ENCODE data around the gene IGLON5. TPM values are rescaled to one million over a fixed set of nuclear protein-coding genes. Genes with fewer than 3 reads are reported as not detected.
A peak's percentile ranks its signal among the peaks of the same experiment; 100 is the strongest.

Gene IGLON5
- total RNA-seq (2014; rRNA removed; shearing (Covaris generic)): 18.2 and 24.5 TPM in 2 replicates

GRCh38 chr19:51311351-51312257 is at the start of gene IGLON5:
Gene IGLON5 (plus strand): TSS chr19:51311644. CDS start chr19:51311848, 204 bp downstream.
- Histone ChIP-seq H3K4me3 (ENCODE audit: insufficient read depth, low read depth, low read length) (peak within 1 kb of the TSS; percentile 60), H3K36me3 (replicated peaks; ENCODE audit: control insufficient read depth, insufficient read depth, low read length) (0 out of 2 replicates have a peak, but pooled peaks cover 1% of the 10 kb centered on the region), H3K27me3 (ENCODE audit: control insufficient read depth, insufficient read depth, low read length) (no peaks in the 10 kb centered on the region; the same call in 1 of the 2 replicates)
- peak; percentile 99 for DNase-seq

- Histone ChIP-seq H3K27me3 (ENCODE audit: control insufficient read depth, insufficient read depth, low read length) (peaks cover 3% of the 10 kb centered on the region; the same call in 1 of the 2 replicates), H3K36me3 (replicated peaks; ENCODE audit: control insufficient read depth, insufficient read depth, low read length) (no peaks in the 10 kb centered on the region), H3K4me3 (ENCODE audit: insufficient read depth, low read depth, low read length) (no peak overlapping the region)
- no peak for DNase-seq
Observed at GRCh38 chr19:51263808-51264207, 47.6 kb upstream of the IGLON5 start.

- H3K4me3 ChIP-seq (ENCODE audit: insufficient read depth, low read depth, low read length): no peak overlapping the region
- peak; percentile 62 for DNase-seq
Observed at GRCh38 chr19:51271067-51271466, 40.4 kb upstream of the IGLON5 start.

GRCh38 chr19:51272183-51272810 is 39.1 kb upstream of the IGLON5 start:
- H3K27me3 ChIP-seq (ENCODE audit: control insufficient read depth, insufficient read depth, low read length): no peaks in the 10 kb centered on the region
- no peak overlapping the region for H3K4me3 ChIP-seq (ENCODE audit: insufficient read depth, low read depth, low read length)
- no peaks in the 10 kb centered on the region for H3K36me3 ChIP-seq (replicated peaks; ENCODE audit: control insufficient read depth, insufficient read depth, low read length)
- DNase-seq: peak; percentile 44

More at GRCh38 chr19:51271067-51271466, 40.4 kb upstream of the IGLON5 start:
- Histone ChIP-seq H3K36me3 (replicated peaks; ENCODE audit: control insufficient read depth, insufficient read depth, low read length) (no peaks in the 10 kb centered on the region), H3K27me3 (ENCODE audit: control insufficient read depth, insufficient read depth, low read length) (no peaks in the 10 kb centered on the region)

GRCh38 chr19:51274049-51274770 is 37.2 kb upstream of the IGLON5 start:
- DNase-seq: no peak

GRCh38 chr19:51277112-51277511 is 34.3 kb upstream of the IGLON5 start:
- Histone ChIP-seq H3K4me3 (ENCODE audit: insufficient read depth, low read depth, low read length) (no peak overlapping the region), H3K27me3 (ENCODE audit: control insufficient read depth, insufficient read depth, low read length) (no peaks in the 10 kb centered on the region), H3K36me3 (replicated peaks; ENCODE audit: control insufficient read depth, insufficient read depth, low read length) (no peaks in the 10 kb centered on the region)
- DNase-seq: no peak

More at GRCh38 chr19:51274049-51274770, 37.2 kb upstream of the IGLON5 start:
- Histone ChIP-seq H3K4me3 (ENCODE audit: insufficient read depth, low read depth, low read length) (no peak overlapping the region), H3K27me3 (ENCODE audit: control insufficient read depth, insufficient read depth, low read length) (no peaks in the 10 kb centered on the region), H3K36me3 (replicated peaks; ENCODE audit: control insufficient read depth, insufficient read depth, low read length) (no peaks in the 10 kb centered on the region)

- Histone ChIP-seq H3K36me3 (replicated peaks; ENCODE audit: control insufficient read depth, insufficient read depth, low read length) (no peaks in the 10 kb centered on the region), H3K4me3 (ENCODE audit: insufficient read depth, low read depth, low read length) (no peak overlapping the region), H3K27me3 (ENCODE audit: control insufficient read depth, insufficient read depth, low read length) (no peaks in the 10 kb centered on the region)
- DNase-seq: no peak
Observed at GRCh38 chr19:51282335-51282734, 29.1 kb upstream of the IGLON5 start.

GRCh38 chr19:51285682-51286081 is 25.8 kb upstream of the IGLON5 start:
- Histone ChIP-seq H3K4me3 (ENCODE audit: insufficient read depth, low read depth, low read length) (no peak overlapping the region), H3K27me3 (ENCODE audit: control insufficient read depth, insufficient read depth, low read length) (no peaks in the 10 kb centered on the region), H3K36me3 (replicated peaks; ENCODE audit: control insufficient read depth, insufficient read depth, low read length) (no peaks in the 10 kb centered on the region)
- no peak for DNase-seq

- no peak for DNase-seq
- H3K36me3 ChIP-seq (replicated peaks; ENCODE audit: control insufficient read depth, insufficient read depth, low read length): no peaks in the 10 kb centered on the region
- H3K4me3 ChIP-seq (ENCODE audit: insufficient read depth, low read depth, low read length): no peak overlapping the region
- H3K27me3 ChIP-seq (ENCODE audit: control insufficient read depth, insufficient read depth, low read length): no peaks in the 10 kb centered on the region
Observed at GRCh38 chr19:51289635-51290034, 21.8 kb upstream of the IGLON5 start.

GRCh38 chr19:51292971-51293370 is 18.5 kb upstream of the IGLON5 start:
- no peaks in the 10 kb centered on the region for H3K27me3 ChIP-seq (ENCODE audit: control insufficient read depth, insufficient read depth, low read length)
- H3K36me3 ChIP-seq (replicated peaks; ENCODE audit: control insufficient read depth, insufficient read depth, low read length): no peaks in the 10 kb centered on the region
- peak; percentile 59 for DNase-seq
- H3K4me3 ChIP-seq (ENCODE audit: insufficient read depth, low read depth, low read length): no peak overlapping the region; the same call in 1 of the 2 replicates

GRCh38 chr19:51293571-51294210 is 17.8 kb upstream of the IGLON5 start:
- DNase-seq: peak; percentile 64
- Histone ChIP-seq H3K27me3 (ENCODE audit: control insufficient read depth, insufficient read depth, low read length) (no peaks in the 10 kb centered on the region), H3K4me3 (ENCODE audit: insufficient read depth, low read depth, low read length) (peak overlapping the region; percentile 14), H3K36me3 (replicated peaks; ENCODE audit: control insufficient read depth, insufficient read depth, low read length) (no peaks in the 10 kb centered on the region)

GRCh38 chr19:51294211-51294976 is 17.1 kb upstream of the IGLON5 start:
- Histone ChIP-seq H3K36me3 (replicated peaks; ENCODE audit: control insufficient read depth, insufficient read depth, low read length) (no peaks in the 10 kb centered on the region), H3K27me3 (ENCODE audit: control insufficient read depth, insufficient read depth, low read length) (no peaks in the 10 kb centered on the region), H3K4me3 (ENCODE audit: insufficient read depth, low read depth, low read length) (no peak overlapping the region; the same call in 1 of the 2 replicates)
- peak; percentile 62 for DNase-seq

GRCh38 chr19:51294977-51295375 is 16.5 kb upstream of the IGLON5 start:
- peak; percentile 53 for DNase-seq
- no peak overlapping the region for H3K4me3 ChIP-seq (ENCODE audit: insufficient read depth, low read depth, low read length)

More at GRCh38 chr19:51294977-51295375, 16.5 kb upstream of the IGLON5 start:
- H3K27me3 ChIP-seq (ENCODE audit: control insufficient read depth, insufficient read depth, low read length): no peaks in the 10 kb centered on the region
- H3K36me3 ChIP-seq (replicated peaks; ENCODE audit: control insufficient read depth, insufficient read depth, low read length): no peaks in the 10 kb centered on the region

All from H7 (cell line).